Trophoblast cell (in vitro differentiated cells and primary cell): Measurements from ENCODE around the gene TMEM255B.
A peak's percentile ranks its signal among the peaks of the same experiment; 100 is the strongest.

Experiments used
- DNase-seq, 2 donors: peaks; one replicate each; pipeline ENCODE4 v3.0.0-alpha.2; 2016
- H2AFZ ChIP-seq: 2 replicates; pipeline ENCODE4 v1.6.1; 2013; ENCODE audit warnings: low read length, moderate library complexity, mild to moderate bottlenecking; ENCODE audit not compliant: insufficient read depth, poor library complexity
- H2AK5ac ChIP-seq: 2 replicates; pipeline ENCODE4 v1.6.1; 2013; ENCODE audit warnings: mild to moderate bottlenecking, low read length
- H2BK120ac ChIP-seq: 2 replicates; pipeline ENCODE4 v1.6.1; 2013; ENCODE audit warnings: low read length, mild to moderate bottlenecking, moderate library complexity; ENCODE audit not compliant: insufficient read depth, poor library complexity
- H2BK12ac ChIP-seq: 2 replicates; pipeline ENCODE4 v1.6.1; 2013; ENCODE audit warnings: mild to moderate bottlenecking, low read length, moderate library complexity
- H2BK5ac ChIP-seq: 2 replicates; pipeline ENCODE4 v1.6.1; 2013; ENCODE audit warnings: low read length, low read depth, moderate library complexity, mild to moderate bottlenecking; ENCODE audit not compliant: poor library complexity
- H3K14ac ChIP-seq: 2 replicates; pipeline ENCODE4 v1.6.1; 2013; ENCODE audit warnings: mild to moderate bottlenecking, low read length
- H3K18ac ChIP-seq: 2 replicates; pipeline ENCODE4 v1.6.1; 2013; ENCODE audit warnings: mild to moderate bottlenecking, low read length
- H3K23ac ChIP-seq: 2 replicates; pipeline ENCODE4 v1.6.1; 2013; ENCODE audit warnings: low read length
- H3K27ac ChIP-seq: 2 replicates; pipeline ENCODE4 v1.5.1; 2013; ENCODE audit warnings: low read depth, mild to moderate bottlenecking, inconsistent platforms, low read length, moderate library complexity
- H3K27me3 ChIP-seq: 2 replicates; pipeline ENCODE4 v1.6.1; 2013; ENCODE audit warnings: inconsistent platforms, mild to moderate bottlenecking, low read length, moderate library complexity; ENCODE audit not compliant: insufficient read depth
- H3K36me3 ChIP-seq, 2 experiments: 1 replicate in 1 of 2; 2 replicates in 1 of 2; pipeline ENCODE4 v1.6.1; 2013; ENCODE audit warnings: low read length in 2 of 2, mild to moderate bottlenecking in 2 of 2, moderate library complexity in 1 of 2; ENCODE audit not compliant: insufficient read depth in 2 of 2, control insufficient read depth in 1 of 2
- H3K4ac ChIP-seq: 2 replicates; pipeline ENCODE4 v1.6.1; 2013; ENCODE audit warnings: low read depth, mild to moderate bottlenecking, low read length, moderate library complexity
- H3K4me1 ChIP-seq, 2 experiments: 1 replicate in 1 of 2; 2 replicates in 1 of 2; pipeline ENCODE4 v1.6.1; 2013; ENCODE audit warnings: low read length in 2 of 2, mild to moderate bottlenecking in 2 of 2, moderate library complexity in 1 of 2; ENCODE audit not compliant: insufficient read depth in 2 of 2, control insufficient read depth in 1 of 2
- H3K4me2 ChIP-seq: 2 replicates; pipeline ENCODE4 v1.6.1; 2013; ENCODE audit warnings: inconsistent platforms, mild to moderate bottlenecking, low read length, moderate library complexity
- H3K4me3 ChIP-seq: 2 replicates; pipeline ENCODE4 v1.5.1; 2013; ENCODE audit warnings: mild to moderate bottlenecking, low read depth, low read length, inconsistent platforms
- H3K79me1 ChIP-seq: one replicate; pipeline ENCODE4 v1.6.1; 2013; ENCODE audit warnings: low read length
- H3K79me2 ChIP-seq: 2 replicates; pipeline ENCODE4 v1.6.1; 2013; ENCODE audit warnings: low read length, mild to moderate bottlenecking; ENCODE audit not compliant: control insufficient read depth, insufficient read depth, poor library complexity
- H3K9ac ChIP-seq: 2 replicates; pipeline ENCODE4 v1.6.1; 2013; ENCODE audit warnings: mild to moderate bottlenecking, low read length
- H3K9me3 ChIP-seq: 2 replicates; pipeline ENCODE4 v1.6.1; 2013; ENCODE audit warnings: low read depth, mild to moderate bottlenecking, control low read depth, inconsistent platforms, low read length; ENCODE audit not compliant: insufficient read depth
- H4K12ac ChIP-seq: 2 replicates; pipeline ENCODE4 v1.6.1; 2013; ENCODE audit warnings: low read depth, mild to moderate bottlenecking, low read length, moderate library complexity
- H4K8ac ChIP-seq: 2 replicates; pipeline ENCODE4 v1.6.1; 2013; ENCODE audit warnings: low read depth, mild to moderate bottlenecking, low read length, moderate library complexity
- H4K91ac ChIP-seq: one replicate; pipeline ENCODE4 v1.6.1; 2013; ENCODE audit warnings: low read depth, mild to moderate bottlenecking, low read length, moderate library complexity
- WGBS: extraction: QIAGEN DNeasy Blood & Tissue Kit; methylation state at CpG from one replicate; pipeline ENCODE4 v1.1.7; 2013; ENCODE audit warnings: missing lambda C conversion rate; ENCODE audit not compliant: insufficient read length, insufficient coverage; ENCODE audit errors: extremely low coverage; 5-methylcytosine and 5-hydroxymethylcytosine counted together

TMEM255B gene

GRCh38 chr13:113806104-113806471 is 47.1 kb downstream of the TMEM255B start:
- Histone ChIP-seq H3K4me2 (no peak overlapping the region), H3K27me3 (no peaks in the 10 kb centered on the region), H3K36me3 (no peaks in the 10 kb centered on the region), H2AFZ (no peak overlapping the region), H3K79me2 (no peaks in the 10 kb centered on the region), H3K23ac (no peak overlapping the region), H2BK5ac (no peak overlapping the region), H4K12ac (no peak overlapping the region), H3K27ac (no peak overlapping the region), H3K79me1 (no peaks in the 10 kb centered on the region), H3K4ac (no peak overlapping the region), H3K18ac (no peak overlapping the region), H3K14ac (no peak overlapping the region), H2BK120ac (no peak overlapping the region), H3K4me1 (no peaks in the 10 kb centered on the region), H2AK5ac (no peak overlapping the region), H4K91ac (no peak overlapping the region), H2BK12ac (no peak overlapping the region), H3K9me3 (peaks cover 31% of the 10 kb centered on the region), H3K4me3 (no peak overlapping the region), H3K9ac (no peak overlapping the region), H4K8ac (no peak overlapping the region)
- WGBS, result no CpG with 5 or more reads among the region's 11 CpGs
- no peak for DNase-seq

DNA sequence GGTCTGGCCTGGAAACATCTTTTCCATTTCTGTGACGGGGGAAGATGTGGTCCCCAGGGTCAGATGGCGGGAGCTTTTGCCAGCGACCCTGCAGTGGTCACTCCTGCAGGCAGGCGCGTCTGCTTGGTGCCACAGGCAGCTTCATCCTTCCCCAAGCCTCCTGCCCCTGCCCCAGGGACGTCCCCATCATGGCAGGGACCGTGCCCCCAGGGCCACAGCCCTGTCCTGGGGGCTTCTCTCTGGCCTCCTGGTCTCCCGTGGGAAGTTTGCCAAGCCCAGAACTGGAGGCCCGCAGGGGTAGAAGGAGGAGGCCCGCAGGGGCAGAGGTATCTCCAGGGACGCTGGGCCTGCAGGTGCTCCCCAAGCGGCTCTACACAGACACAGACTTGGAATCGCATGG is 47.5 kb downstream of the TMEM255B start:
- H4K12ac ChIP-seq, result no peak overlapping the region
- H3K27ac ChIP-seq, result no peak overlapping the region
- no peak overlapping the region for H3K9ac ChIP-seq
- H3K79me2 ChIP-seq, result no peaks in the 10 kb centered on the region
- H2AFZ ChIP-seq, result no peak overlapping the region
- H3K4me1 ChIP-seq, result no peaks in the 10 kb centered on the region
- no peaks in the 10 kb centered on the region for H3K27me3 ChIP-seq
- H3K79me1 ChIP-seq, result no peaks in the 10 kb centered on the region
- H3K23ac ChIP-seq, result no peak overlapping the region
- no peak overlapping the region for H2BK120ac ChIP-seq
- WGBS, result no CpG with 5 or more reads among the region's 13 CpGs
- no peak overlapping the region for H3K4me2 ChIP-seq
- H3K4me3 ChIP-seq, result peak overlapping the region; percentile 32
- H2AK5ac ChIP-seq, result no peak overlapping the region
- H4K91ac ChIP-seq, result no peak overlapping the region
- no peak for DNase-seq
- H3K18ac ChIP-seq, result no peak overlapping the region
- H4K8ac ChIP-seq, result no peak overlapping the region
- H3K4ac ChIP-seq, result no peak overlapping the region
- peaks cover 31% of the 10 kb centered on the region for H3K9me3 ChIP-seq
- no peak overlapping the region for H2BK12ac ChIP-seq
- H3K14ac ChIP-seq, result no peak overlapping the region
- no peaks in the 10 kb centered on the region for H3K36me3 ChIP-seq
- H2BK5ac ChIP-seq, result no peak overlapping the region

GRCh38 chr13:113808058-113808834 is 49.2 kb downstream of the TMEM255B start:
- Histone ChIP-seq H3K79me2 (no peaks in the 10 kb centered on the region), H2BK5ac (no peak overlapping the region), H2BK120ac (no peak overlapping the region), H3K27me3 (no peaks in the 10 kb centered on the region), H3K4ac (no peak overlapping the region), H3K4me1 (no peaks in the 10 kb centered on the region), H3K4me2 (no peak overlapping the region), H3K9ac (no peak overlapping the region), H3K18ac (no peak overlapping the region), H2AFZ (no peak overlapping the region), H3K23ac (no peak overlapping the region), H4K12ac (no peak overlapping the region), H3K79me1 (no peaks in the 10 kb centered on the region), H3K36me3 (no peaks in the 10 kb centered on the region), H3K27ac (no peak overlapping the region), H4K8ac (no peak overlapping the region), H4K91ac (no peak overlapping the region), H3K14ac (no peak overlapping the region), H2BK12ac (no peak overlapping the region), H3K4me3 (no peak overlapping the region), H2AK5ac (no peak overlapping the region), H3K9me3 (peaks cover 28% of the 10 kb centered on the region)
- no peak for DNase-seq
- no CpG with 5 or more reads among the region's 12 CpGs for WGBS

DNA sequence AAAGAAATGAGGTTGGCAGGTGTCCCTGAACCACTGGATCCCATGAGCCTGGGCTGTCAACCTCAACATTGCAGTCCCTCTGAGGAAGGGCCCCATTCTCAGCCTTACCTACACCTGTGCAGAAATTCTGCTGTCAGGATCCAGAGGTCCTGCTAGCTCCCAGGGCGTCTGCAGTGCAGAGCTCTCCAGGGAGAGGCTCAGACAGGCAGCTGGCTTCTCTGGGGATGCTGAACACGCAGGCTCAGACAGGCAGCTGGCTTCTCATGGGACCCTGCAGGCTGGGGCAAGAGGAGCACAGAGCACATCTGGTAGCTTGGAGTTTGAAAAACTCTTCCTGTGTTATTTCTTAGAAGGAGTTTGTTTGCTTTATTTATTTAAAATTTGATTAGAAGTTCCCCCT is 50.9 kb downstream of the TMEM255B start:
- peaks cover 0 to 2% of the 10 kb centered on the region in 2 experiments for H3K4me1 ChIP-seq
- H3K9ac ChIP-seq, result no peak overlapping the region
- no peak overlapping the region for H2BK5ac ChIP-seq
- no peak overlapping the region for H2BK12ac ChIP-seq
- H3K4me2 ChIP-seq, result no peak overlapping the region
- H3K27me3 ChIP-seq, result no peaks in the 10 kb centered on the region
- no peak overlapping the region for H2AFZ ChIP-seq
- H3K79me1 ChIP-seq, result no peaks in the 10 kb centered on the region
- H3K27ac ChIP-seq, result no peak overlapping the region
- peaks cover 28% of the 10 kb centered on the region for H3K9me3 ChIP-seq
- H2BK120ac ChIP-seq, result no peak overlapping the region
- H4K12ac ChIP-seq, result no peak overlapping the region
- H2AK5ac ChIP-seq, result no peak overlapping the region
- no peak for DNase-seq
- H3K14ac ChIP-seq, result no peak overlapping the region
- no peaks in the 10 kb centered on the region for H3K36me3 ChIP-seq
- no peak overlapping the region for H4K8ac ChIP-seq
- no peak overlapping the region for H3K4me3 ChIP-seq
- no CpG with 5 or more reads among the region's 2 CpGs for WGBS
- no peaks in the 10 kb centered on the region for H3K79me2 ChIP-seq
- no peak overlapping the region for H3K23ac ChIP-seq
- H3K18ac ChIP-seq, result no peak overlapping the region
- H3K4ac ChIP-seq, result no peak overlapping the region
- H4K91ac ChIP-seq, result no peak overlapping the region
